Endodermal cell (in vitro differentiated cells): ENCODE measurements around the gene FBH1. TPM values are rescaled to one million over a fixed set of nuclear protein-coding genes. Genes with fewer than 3 reads are reported as not detected.

Source experiments
- DNase-seq: peaks from one replicate; pipeline ENCODE4 v3.0.0-alpha.2; 2017
- H3K27ac ChIP-seq: 2 replicates; pipeline ENCODE4 v1.5.1; 2013; ENCODE audit warnings: mild to moderate bottlenecking, low read depth, low read length, moderate library complexity
- H3K27me3 ChIP-seq: 2 replicates; pipeline ENCODE4 v1.6.1; 2013; ENCODE audit warnings: mild to moderate bottlenecking, low read length, moderate library complexity; ENCODE audit not compliant: insufficient read depth, control insufficient read depth, poor library complexity, severe bottlenecking
- H3K36me3 ChIP-seq: 2 replicates; pipeline ENCODE4 v1.7.0; 2013; ENCODE audit warnings: mild to moderate bottlenecking, low read length, moderate library complexity; ENCODE audit not compliant: control insufficient read depth, insufficient read depth
- H3K4me1 ChIP-seq: one replicate; pipeline ENCODE4 v1.7.0; 2013; ENCODE audit warnings: low read length; ENCODE audit not compliant: control insufficient read depth, insufficient read depth
- H3K4me3 ChIP-seq: 2 replicates; pipeline ENCODE4 v1.5.1; 2013; ENCODE audit warnings: mild to moderate bottlenecking, low read length, moderate library complexity
- H3K9ac ChIP-seq: 2 replicates; pipeline ENCODE4 v1.6.1; 2013; ENCODE audit warnings: mild to moderate bottlenecking, low read length, moderate library complexity; ENCODE audit not compliant: poor library complexity, severe bottlenecking; ENCODE audit errors: extremely low read depth
- H3K9me3 ChIP-seq: 2 replicates; pipeline ENCODE4 v1.6.1; 2013; ENCODE audit warnings: mild to moderate bottlenecking, low read length, moderate library complexity; ENCODE audit not compliant: control insufficient read depth
- H3K27ac Mint-ChIP-seq: 2 replicates; pipeline ENCODE4 v1.8.0; 2020; ENCODE audit warnings: mixed read lengths
- H3K27me3 Mint-ChIP-seq: 2 replicates; pipeline ENCODE4 v1.8.0; 2021; ENCODE audit warnings: mild to moderate bottlenecking, mixed read lengths; ENCODE audit not compliant: insufficient read depth
- H3K36me3 Mint-ChIP-seq: 2 replicates; pipeline ENCODE4 v1.8.0; 2020; ENCODE audit warnings: low read depth, mixed read lengths
- H3K4me1 Mint-ChIP-seq: 2 replicates; pipeline ENCODE4 v1.8.0; 2020; ENCODE audit warnings: mixed read lengths
- H3K4me3 Mint-ChIP-seq: 2 replicates; pipeline ENCODE4 v1.8.0; 2020; ENCODE audit warnings: mild to moderate bottlenecking, moderate library complexity, mixed read lengths
- H3K9me3 Mint-ChIP-seq: 2 replicates; pipeline ENCODE4 v1.8.0; 2020; ENCODE audit warnings: mild to moderate bottlenecking, mixed read lengths
- CTCF ChIP-seq: fragments of 200-600 bp; sonication (generic); conservative IDR thresholded peaks from 2 replicates; pipeline ENCODE4 v1.5.0; 2021; ENCODE audit warnings: antibody characterized with exemption, mild to moderate bottlenecking
- WGBS, 2 experiments: methylation state at CpG; one replicate each; pipeline versions ENCODE4 v1.1.5 to v1.1.7; 2013; ENCODE audit warnings: missing lambda C conversion rate in 2 of 2, mixed read lengths in 1 of 2; ENCODE audit not compliant: insufficient coverage in 1 of 2, insufficient read length in 1 of 2; 5-methylcytosine and 5-hydroxymethylcytosine counted together
- total RNA-seq, 2 donors: library from RNA; stranded (reverse); fragmentation: NEBNext Ultra II Directional in 1 of 2; extraction: Animal tissue kit (Norgen Biotek cat#: 25700) in 1 of 2; gene quantifications; 2 replicates in 1 of 2; 3 replicates in 1 of 2; pipeline ENCODE4 v1.2.1, GENCODE V29; 2021

Gene FBH1
- total RNA-seq, 2 donors from 2014 or later: 61.1 to 71.6 TPM

DNA sequence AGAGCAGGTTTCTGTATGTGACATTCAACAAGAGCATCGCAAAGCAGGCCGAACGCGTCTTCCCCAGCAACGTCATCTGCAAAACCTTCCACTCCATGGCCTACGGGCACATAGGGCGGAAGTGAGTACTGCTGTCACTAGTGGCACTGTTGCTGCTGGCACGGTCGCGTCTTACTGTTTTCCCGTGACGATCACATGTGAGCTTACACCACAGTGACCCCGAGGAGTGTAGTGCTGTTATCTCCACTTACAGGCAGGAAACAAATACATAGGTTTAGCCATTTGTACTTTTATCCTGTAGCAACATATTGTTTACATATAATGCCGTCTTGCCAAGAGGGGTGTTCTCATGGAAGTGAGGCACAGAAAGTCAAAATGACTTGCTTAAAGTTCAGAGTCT lies 25.4 kb downstream of the FBH1 start:
- DNase-seq: no peak
- Histone ChIP-seq H3K9ac (no peak overlapping the region), H3K4me3 (no peak overlapping the region), H3K36me3 (peaks cover 87% of the 10 kb centered on the region), H3K27me3 (no peaks in the 10 kb centered on the region), H3K27ac (no peak overlapping the region), H3K4me1 (no peaks in the 10 kb centered on the region), H3K9me3 (no peaks in the 10 kb centered on the region)
- TF ChIP-seq CTCF: no peak
- no peaks in the 10 kb centered on the region for H3K4me1 Mint-ChIP-seq
- no peaks in the 10 kb centered on the region for H3K27me3 Mint-ChIP-seq
- H3K9me3 Mint-ChIP-seq: no peaks in the 10 kb centered on the region
- H3K36me3 Mint-ChIP-seq: peaks cover 83% of the 10 kb centered on the region
- WGBS, 2 experiments: 94 to 97% methylated on average over 14 of the region's 14 CpGs
- no peak overlapping the region for H3K27ac Mint-ChIP-seq
- no peak overlapping the region for H3K4me3 Mint-ChIP-seq

GRCh38 chr10:5917305-5917704 lies 27.3 kb downstream of the FBH1 start:
- Mint-ChIP-seq H3K36me3 (peaks cover 90% of the 10 kb centered on the region), H3K9me3 (no peaks in the 10 kb centered on the region), H3K27ac (no peak overlapping the region), H3K27me3 (no peaks in the 10 kb centered on the region), H3K4me3 (no peak overlapping the region), H3K4me1 (no peaks in the 10 kb centered on the region)
- Histone ChIP-seq H3K9me3 (no peaks in the 10 kb centered on the region), H3K4me3 (no peak overlapping the region), H3K9ac (no peak overlapping the region), H3K36me3 (peaks cover 93% of the 10 kb centered on the region), H3K27ac (no peak overlapping the region), H3K27me3 (no peaks in the 10 kb centered on the region), H3K4me1 (no peaks in the 10 kb centered on the region)
- no peak for DNase-seq
- TF ChIP-seq CTCF: no peak
- 96 to 100% methylated on average over 7 to 13 of the region's 13 CpGs for WGBS, 2 experiments

DNA sequence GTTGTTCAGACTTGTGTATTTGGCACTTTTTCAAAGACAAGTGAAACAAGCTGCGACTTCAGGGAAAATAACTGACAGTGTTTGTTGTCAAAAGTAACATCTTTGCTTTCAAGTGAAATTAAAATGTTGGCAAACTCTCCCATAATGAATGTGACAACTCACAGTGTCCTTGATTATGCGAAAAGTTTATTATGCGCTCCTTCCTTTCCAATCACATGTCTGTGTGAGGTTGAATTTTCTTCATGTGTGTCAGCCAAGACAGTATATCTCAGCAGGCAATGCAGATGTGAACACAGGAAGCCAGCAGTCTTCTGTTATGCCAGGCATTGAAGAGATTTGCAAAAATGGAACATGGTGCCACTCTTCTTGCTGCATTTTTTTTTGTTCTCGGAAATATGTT lies 28.7 kb downstream of the FBH1 start:
- H3K36me3 Mint-ChIP-seq: peaks cover 90% of the 10 kb centered on the region
- H3K9ac ChIP-seq: no peak overlapping the region
- H3K27me3 ChIP-seq: no peaks in the 10 kb centered on the region
- no peaks in the 10 kb centered on the region for H3K27me3 Mint-ChIP-seq
- TF ChIP-seq CTCF: no peak
- no peaks in the 10 kb centered on the region for H3K9me3 Mint-ChIP-seq
- no peak overlapping the region for H3K27ac ChIP-seq
- no peaks in the 10 kb centered on the region for H3K4me1 Mint-ChIP-seq
- H3K27ac Mint-ChIP-seq: no peak overlapping the region
- H3K36me3 ChIP-seq: peaks cover 93% of the 10 kb centered on the region
- no peak overlapping the region for H3K4me3 ChIP-seq
- WGBS, 2 experiments: 88 to 97% methylated on average over 4 of the region's 4 CpGs
- no peaks in the 10 kb centered on the region for H3K9me3 ChIP-seq
- H3K4me1 ChIP-seq: no peaks in the 10 kb centered on the region
- no peak for DNase-seq
- no peak overlapping the region for H3K4me3 Mint-ChIP-seq
